MCF 10A (cell line): ENCODE measurements around the gene FBLN2. TPM values are rescaled to one million over a fixed set of nuclear protein-coding genes. Genes with fewer than 3 reads are reported as not detected.

ENCODE experiments used
- BruUV-seq: library from RNA; stranded (reverse); fragments of 400-500 nt; replicated peaks from 2 replicates; lab custom pipeline; 2021; lab: Mats Ljungman, UMichigan
- CTCF ChIA-PET: fragments of 300-600 bp; sonication (Branson Sonifier 250); formaldehyde crosslinking; extraction: SDS; loops from one replicate; lab custom pipeline; 2021; ENCODE audit warnings: antibody characterized with exemption, inconsistent platforms; lab: Yijun Ruan, JAX
- POLR2A ChIA-PET: fragments of 300-600, 350-650 bp; sonication (Branson Sonifier 250); formaldehyde crosslinking; extraction: SDS; loops from one replicate; lab custom pipeline; 2020; ENCODE audit warnings: antibody characterized with exemption, inconsistent platforms; lab: Yijun Ruan, JAX
- DNase-seq: peaks from one replicate; pipeline ENCODE4 v3.0.0-alpha.2; 2018; ENCODE audit not compliant: unreplicated experiment
- H3K27ac Mint-ChIP-seq: one replicate; pipeline ENCODE4 v1.8.0; 2022; ENCODE audit warnings: mild to moderate bottlenecking, low read depth, mixed read lengths; ENCODE audit not compliant: unreplicated experiment
- H3K27me3 Mint-ChIP-seq: one replicate; pipeline ENCODE4 v1.8.0; 2022; ENCODE audit warnings: mixed read lengths; ENCODE audit not compliant: insufficient read depth, unreplicated experiment
- H3K36me3 Mint-ChIP-seq: one replicate; pipeline ENCODE4 v1.8.0; 2022; ENCODE audit warnings: mild to moderate bottlenecking, moderate library complexity, mixed read lengths; ENCODE audit not compliant: insufficient read depth, unreplicated experiment
- H3K4me1 Mint-ChIP-seq: one replicate; pipeline ENCODE4 v1.8.0; 2022; ENCODE audit warnings: mixed read lengths; ENCODE audit not compliant: insufficient read depth, unreplicated experiment
- H3K4me3 Mint-ChIP-seq: one replicate; pipeline ENCODE4 v1.8.0; 2022; ENCODE audit warnings: mild to moderate bottlenecking, moderate library complexity, mixed read lengths; ENCODE audit not compliant: unreplicated experiment
- H3K9me3 Mint-ChIP-seq: one replicate; pipeline ENCODE4 v1.8.0; 2022; ENCODE audit warnings: mixed read lengths; ENCODE audit not compliant: unreplicated experiment
- intact Hi-C: fragments of 100-400 bp; cut with micrococcal nuclease; formaldehyde crosslinking; loops from 2 replicates; pipeline ENCODE4 v1.14.1; 2022
- total RNA-seq: library from RNA; stranded (reverse); gene quantifications from 2 replicates; pipeline ENCODE4 v1.2.3, GENCODE V29; 2022
- TF ChIP-seq, protein P1 (sequence below): fragments of 200-600 bp; IDR thresholded peaks from one replicate; pipeline ENCODE4 v1.8.0; 2022; ENCODE audit warnings: antibody characterized with exemption, mild to moderate bottlenecking; ENCODE audit not compliant: unreplicated experiment

Gene FBLN2
- total RNA-seq, 1 experiment from 2014 or later: not detected

DNA sequence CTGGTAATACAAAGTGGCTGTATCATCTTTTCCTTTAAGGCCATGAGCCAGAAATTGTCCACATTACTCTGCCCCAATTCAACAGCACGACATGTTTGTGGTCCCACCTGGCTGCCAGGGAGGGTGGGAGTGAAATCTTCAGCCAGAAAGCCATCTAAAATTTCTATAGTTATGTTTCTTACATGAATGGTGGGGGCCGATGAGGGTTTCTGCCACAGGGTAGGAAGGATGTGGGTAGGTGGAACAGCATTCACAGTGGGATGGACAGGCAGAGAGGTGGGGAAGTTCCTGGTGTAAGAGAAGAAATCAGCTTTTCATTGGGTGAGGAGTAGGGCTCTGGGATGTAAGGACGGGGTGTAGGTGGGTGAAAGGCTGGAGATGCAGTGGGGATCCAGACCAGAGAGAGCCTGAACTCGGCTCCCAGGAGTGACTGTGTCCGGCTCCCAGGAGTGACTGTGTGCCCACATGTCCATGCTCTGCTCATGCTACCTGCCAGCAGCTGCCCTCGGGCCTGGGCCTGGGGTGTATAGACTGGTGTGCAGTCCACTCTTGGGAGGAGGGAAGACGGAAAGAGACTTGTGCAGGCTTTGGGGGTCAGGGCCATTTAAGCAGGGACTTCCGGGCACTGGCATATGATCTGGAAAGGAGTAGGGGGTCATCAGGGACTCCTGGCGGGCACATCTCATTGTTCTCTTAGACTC, 3.8 kb upstream of the FBLN2 start:
- TF ChIP-seq, protein P1, sequence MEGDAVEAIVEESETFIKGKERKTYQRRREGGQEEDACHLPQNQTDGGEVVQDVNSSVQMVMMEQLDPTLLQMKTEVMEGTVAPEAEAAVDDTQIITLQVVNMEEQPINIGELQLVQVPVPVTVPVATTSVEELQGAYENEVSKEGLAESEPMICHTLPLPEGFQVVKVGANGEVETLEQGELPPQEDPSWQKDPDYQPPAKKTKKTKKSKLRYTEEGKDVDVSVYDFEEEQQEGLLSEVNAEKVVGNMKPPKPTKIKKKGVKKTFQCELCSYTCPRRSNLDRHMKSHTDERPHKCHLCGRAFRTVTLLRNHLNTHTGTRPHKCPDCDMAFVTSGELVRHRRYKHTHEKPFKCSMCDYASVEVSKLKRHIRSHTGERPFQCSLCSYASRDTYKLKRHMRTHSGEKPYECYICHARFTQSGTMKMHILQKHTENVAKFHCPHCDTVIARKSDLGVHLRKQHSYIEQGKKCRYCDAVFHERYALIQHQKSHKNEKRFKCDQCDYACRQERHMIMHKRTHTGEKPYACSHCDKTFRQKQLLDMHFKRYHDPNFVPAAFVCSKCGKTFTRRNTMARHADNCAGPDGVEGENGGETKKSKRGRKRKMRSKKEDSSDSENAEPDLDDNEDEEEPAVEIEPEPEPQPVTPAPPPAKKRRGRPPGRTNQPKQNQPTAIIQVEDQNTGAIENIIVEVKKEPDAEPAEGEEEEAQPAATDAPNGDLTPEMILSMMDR: no peak
- no peaks in the 10 kb centered on the region for H3K36me3 Mint-ChIP-seq
- H3K4me1 Mint-ChIP-seq: peaks cover 33% of the 10 kb centered on the region
- no peaks in the 10 kb centered on the region for H3K27me3 Mint-ChIP-seq
- H3K4me3 Mint-ChIP-seq: no peak overlapping the region
- H3K9me3 Mint-ChIP-seq: peaks cover 7% of the 10 kb centered on the region
- DNase-seq: no peak
- intact Hi-C loops: loop anchor here (5.0 kb wide), 1 partner anchor 57 kb away; no protein-coding TSS in a partner anchor
- BruUV-seq: no TSS peak
- CTCF ChIA-PET: interaction anchor here (0.8 to 1.1 kb wide), 2 partner anchors 103 to 1473 kb away, joined by 3 to 6 read pairs; no protein-coding TSS in a partner anchor
- H3K27ac Mint-ChIP-seq: peak overlapping the region; percentile 74
- POLR2A ChIA-PET: interaction anchor here (1.1 kb wide), 1 partner anchor 38 kb away, joined by 3 read pairs; no protein-coding TSS in a partner anchor

DNA sequence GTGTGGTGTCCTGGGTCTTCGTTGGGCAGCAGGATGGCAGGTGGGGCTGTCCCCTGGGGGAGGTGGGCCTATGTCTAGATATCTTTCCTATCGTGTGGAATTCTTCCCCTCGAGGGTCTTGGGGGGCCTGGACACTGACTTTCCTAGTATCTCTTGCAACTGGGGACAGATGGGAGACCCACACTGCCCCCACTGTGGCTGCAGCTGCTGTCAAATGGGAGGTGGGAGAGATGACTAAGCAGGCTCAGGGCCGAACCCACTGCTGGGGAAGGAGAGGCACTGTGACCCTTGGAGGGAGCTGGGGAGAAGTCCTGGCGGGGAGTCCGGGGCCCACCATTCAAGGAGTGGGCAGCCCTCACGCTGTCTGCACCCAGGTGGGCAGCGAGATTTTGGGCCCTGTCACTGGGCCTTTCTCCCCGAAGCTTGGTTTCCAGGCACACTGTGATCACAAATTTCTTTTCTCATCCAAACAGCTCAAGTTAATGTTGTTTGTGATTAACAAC, 2.9 kb upstream of the FBLN2 start:
- ChIA-PET POLR2A (interaction anchor here (0.6 to 2.4 kb wide), 2 partner anchors 13 to 308 kb away, joined by 3 to 5 read pairs; no protein-coding TSS in a partner anchor), CTCF (no interaction called here)
- BruUV-seq: no TSS peak
- Mint-ChIP-seq H3K27me3 (no peaks in the 10 kb centered on the region), H3K4me1 (peaks cover 33% of the 10 kb centered on the region), H3K9me3 (peaks cover 3% of the 10 kb centered on the region), H3K4me3 (no peak overlapping the region), H3K36me3 (no peaks in the 10 kb centered on the region), H3K27ac (no peak overlapping the region)
- DNase-seq: no peak
- TF ChIP-seq, protein P1: no peak
- intact Hi-C loops: no loop called here

DNA sequence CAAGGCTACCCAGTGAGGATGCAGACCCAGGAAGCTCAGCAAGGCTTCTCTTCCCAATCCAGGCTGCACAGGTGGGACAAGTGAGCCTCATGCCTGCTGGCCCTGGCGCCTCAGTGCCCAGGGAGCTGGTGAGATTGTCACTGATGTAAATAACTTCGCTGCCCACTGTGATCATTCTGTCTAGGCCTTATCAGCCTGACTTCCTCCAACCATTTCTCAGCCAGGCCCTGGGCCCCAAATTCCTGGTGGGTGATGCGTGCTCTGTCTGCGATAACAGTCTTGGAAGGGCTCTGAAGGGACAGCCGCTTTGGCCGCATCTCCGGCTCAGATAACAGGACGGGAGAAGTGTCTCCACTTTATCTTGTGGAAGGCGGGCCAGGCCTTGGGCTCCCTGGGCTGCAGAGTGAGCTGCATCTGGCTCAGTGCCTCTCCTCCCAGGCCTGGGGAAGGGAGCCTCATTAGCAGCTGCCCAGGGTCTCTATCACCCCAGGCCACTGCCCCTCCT, 2.2 kb upstream of the FBLN2 start:
- no TSS peak for BruUV-seq
- ChIA-PET POLR2A (interaction anchor here (0.6 to 2.4 kb wide), 2 partner anchors 13 to 307 kb away, joined by 3 to 5 read pairs; no protein-coding TSS in a partner anchor), CTCF (interaction anchor here (0.5 kb wide), 1 partner anchor 62 kb away, joined by 3 read pairs; no protein-coding TSS in a partner anchor)
- Mint-ChIP-seq H3K36me3 (peaks cover under 1% of the 10 kb centered on the region), H3K9me3 (no peaks in the 10 kb centered on the region), H3K27me3 (no peaks in the 10 kb centered on the region), H3K27ac (no peak overlapping the region), H3K4me1 (peaks cover 33% of the 10 kb centered on the region), H3K4me3 (no peak overlapping the region)
- no peak for DNase-seq
- intact Hi-C loops: no loop called here
- TF ChIP-seq, protein P1: no peak
